Measurements from ENCODE around the gene FCAR.
"Not testable (repeated sequence)": the region's sequence is repeated elsewhere in the genome, so short reads cannot be mapped to it uniquely, and the experiment has no call there.

FCAR gene

DNA sequence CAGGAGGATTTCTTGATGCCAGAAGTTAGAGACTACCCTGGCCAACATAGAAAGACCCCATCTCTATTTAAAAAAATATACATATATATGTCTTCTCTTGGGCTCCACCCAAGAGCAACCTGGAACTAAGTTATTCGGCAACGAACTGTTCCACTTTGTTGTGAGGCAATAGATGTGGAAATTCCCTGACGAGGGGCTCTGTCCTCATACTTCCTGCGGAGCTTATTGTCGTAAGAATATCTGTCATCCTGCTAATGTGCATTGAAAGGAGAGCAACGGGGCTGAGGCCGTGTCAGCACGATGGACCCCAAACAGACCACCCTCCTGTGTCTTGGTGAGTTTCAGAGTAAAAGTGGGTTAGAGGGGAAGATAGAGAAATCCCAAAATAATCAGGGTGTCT, at the start of gene FCAR:
FCAR (plus strand) TSS at position 246 of the 400 bp plus-strand sequence; CDS start at position 301, 55 bp downstream.
- Mint-ChIP-seq H3K9me3 (peaks cover 4% of the 10 kb centered on the region), H3K27me3 (peaks cover 9% of the 10 kb centered on the region), H3K4me3 (no peak within 1 kb of the TSS), H3K4me1 (ENCODE audit: low read depth) (no peaks in the 10 kb centered on the region), H3K27ac (no peak within 1 kb of the TSS), H3K36me3 (ENCODE audit: low read depth) (no peaks in the 10 kb centered on the region)
- DNase-seq = no peak

- H3K27me3 Mint-ChIP-seq = peaks cover 20% of the 10 kb centered on the region
- H3K36me3 Mint-ChIP-seq (ENCODE audit: low read depth); DNase-seq; H3K4me3 Mint-ChIP-seq; H3K9me3 Mint-ChIP-seq; H3K27ac Mint-ChIP-seq; H3K4me1 Mint-ChIP-seq (ENCODE audit: low read depth): not testable (repeated sequence)
Measured at GRCh38 chr19:54824416-54824815, 49.6 kb upstream of the FCAR start.

GRCh38 chr19:54825326-54825725, 48.7 kb upstream of the FCAR start:
- H3K27me3 Mint-ChIP-seq = peaks cover 20% of the 10 kb centered on the region
- H3K27ac Mint-ChIP-seq; H3K36me3 Mint-ChIP-seq (ENCODE audit: low read depth): not testable (repeated sequence)

GRCh38 chr19:54828064-54828463, 46.0 kb upstream of the FCAR start:
- not testable (repeated sequence) for DNase-seq; H3K27ac Mint-ChIP-seq; H3K4me1 Mint-ChIP-seq (ENCODE audit: low read depth); H3K9me3 Mint-ChIP-seq; H3K36me3 Mint-ChIP-seq (ENCODE audit: low read depth); H3K4me3 Mint-ChIP-seq
- H3K27me3 Mint-ChIP-seq = peaks cover 20% of the 10 kb centered on the region

More at GRCh38 chr19:54825326-54825725, 48.7 kb upstream of the FCAR start:
- not testable (repeated sequence) for H3K9me3 Mint-ChIP-seq; DNase-seq; H3K4me3 Mint-ChIP-seq; H3K4me1 Mint-ChIP-seq (ENCODE audit: low read depth)

GRCh38 chr19:54832496-54832895, 41.5 kb upstream of the FCAR start, which contains the start of gene KIR2DS4:
Gene KIR2DS4, plus strand, starts transcription at chr19:54832676.
- not testable (repeated sequence) for H3K4me3 Mint-ChIP-seq; H3K36me3 Mint-ChIP-seq (ENCODE audit: low read depth); H3K27ac Mint-ChIP-seq; DNase-seq; H3K9me3 Mint-ChIP-seq; H3K4me1 Mint-ChIP-seq (ENCODE audit: low read depth); H3K27me3 Mint-ChIP-seq

DNA sequence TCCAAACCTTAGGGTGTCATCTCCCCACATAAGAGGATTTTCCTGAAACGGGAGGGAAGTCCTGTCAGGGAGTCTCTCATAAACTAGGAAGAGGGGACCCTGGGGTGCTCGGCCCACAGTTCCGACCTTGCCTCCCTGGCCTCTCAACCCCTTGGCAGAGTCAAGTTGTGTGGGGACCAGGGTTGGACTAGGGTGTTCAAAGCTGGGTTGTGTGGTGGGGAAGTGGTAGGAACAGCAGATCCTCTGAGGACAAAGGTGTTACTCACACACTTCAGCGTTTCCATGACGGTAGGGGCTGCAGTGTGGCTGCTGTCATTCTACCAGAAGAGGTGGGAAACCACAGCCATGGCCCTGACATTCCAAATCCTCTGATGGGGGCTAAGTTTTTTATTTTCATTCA, 38.9 kb upstream of the FCAR start:
- H3K4me3 Mint-ChIP-seq; H3K27ac Mint-ChIP-seq; DNase-seq; H3K27me3 Mint-ChIP-seq; H3K36me3 Mint-ChIP-seq (ENCODE audit: low read depth); H3K4me1 Mint-ChIP-seq (ENCODE audit: low read depth); H3K9me3 Mint-ChIP-seq: not testable (repeated sequence)

DNA sequence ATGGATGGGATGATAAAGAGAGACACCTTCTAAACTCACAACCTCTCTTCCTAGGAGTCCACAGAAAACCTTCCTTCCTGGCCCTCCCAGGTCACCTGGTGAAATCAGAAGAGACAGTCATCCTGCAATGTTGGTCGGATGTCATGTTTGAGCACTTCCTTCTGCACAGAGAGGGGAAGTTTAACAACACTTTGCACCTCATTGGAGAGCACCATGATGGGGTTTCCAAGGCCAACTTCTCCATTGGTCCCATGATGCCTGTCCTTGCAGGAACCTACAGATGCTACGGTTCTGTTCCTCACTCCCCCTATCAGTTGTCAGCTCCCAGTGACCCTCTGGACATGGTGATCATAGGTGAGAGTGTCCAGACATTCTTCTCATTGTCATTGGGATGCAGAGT, 36.5 kb upstream of the FCAR start:
- H3K9me3 Mint-ChIP-seq; DNase-seq; H3K36me3 Mint-ChIP-seq (ENCODE audit: low read depth); H3K27me3 Mint-ChIP-seq; H3K27ac Mint-ChIP-seq; H3K4me3 Mint-ChIP-seq; H3K4me1 Mint-ChIP-seq (ENCODE audit: low read depth): not testable (repeated sequence)

DNA sequence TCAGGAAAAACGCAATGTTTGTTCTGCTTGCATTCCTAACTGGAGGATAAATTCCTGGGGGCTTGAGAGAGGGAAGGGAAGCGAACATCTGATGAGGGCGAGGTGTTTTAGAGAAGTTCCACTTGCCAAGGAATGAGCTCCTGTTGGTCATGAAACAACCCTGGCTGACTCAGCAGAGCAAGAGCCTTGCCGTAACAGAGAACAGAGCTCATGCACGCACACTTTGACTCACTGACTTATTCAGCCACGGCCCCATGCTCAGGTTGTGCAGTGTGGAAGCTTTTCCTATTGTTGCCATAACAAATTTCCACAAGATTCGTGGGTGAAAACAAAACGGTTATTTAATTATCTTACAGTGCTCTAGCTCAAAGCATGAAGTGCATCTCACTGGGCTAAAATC, 30.9 kb upstream of the FCAR start:
- H3K27me3 Mint-ChIP-seq; H3K27ac Mint-ChIP-seq; H3K4me3 Mint-ChIP-seq; H3K36me3 Mint-ChIP-seq (ENCODE audit: low read depth); DNase-seq; H3K4me1 Mint-ChIP-seq (ENCODE audit: low read depth): not testable (repeated sequence)
- H3K9me3 Mint-ChIP-seq = peaks cover 12% of the 10 kb centered on the region

GRCh38 chr19:54850061-54850640, 23.9 kb upstream of the FCAR start, which contains the start of gene KIR3DL2:
Gene KIR3DL2, plus strand, starts transcription at chr19:54850443. Its CDS starts 33 bp downstream, at chr19:54850476.
- H3K4me1 Mint-ChIP-seq (ENCODE audit: low read depth); DNase-seq; H3K36me3 Mint-ChIP-seq (ENCODE audit: low read depth); H3K27ac Mint-ChIP-seq: not testable (repeated sequence)
- Mint-ChIP-seq H3K27me3 (peaks cover 15% of the 10 kb centered on the region), H3K9me3 (peaks cover 12% of the 10 kb centered on the region), H3K4me3 (peak within 1 kb of the TSS; percentile 44)

GRCh38 chr19:54850930-54851329, 23.1 kb upstream of the FCAR start:
- Mint-ChIP-seq H3K4me1 (ENCODE audit: low read depth) (no peaks in the 10 kb centered on the region), H3K27me3 (peaks cover 18% of the 10 kb centered on the region), H3K9me3 (peaks cover 7% of the 10 kb centered on the region), H3K36me3 (ENCODE audit: low read depth) (no peaks in the 10 kb centered on the region), H3K4me3 (no peak overlapping the region), H3K27ac (no peak overlapping the region)
- DNase-seq = no peak

GRCh38 chr19:54851353-54851752, 22.7 kb upstream of the FCAR start:
- Mint-ChIP-seq H3K4me3 (no peak overlapping the region), H3K27ac (no peak overlapping the region), H3K27me3 (peaks cover 18% of the 10 kb centered on the region), H3K4me1 (ENCODE audit: low read depth) (no peaks in the 10 kb centered on the region), H3K36me3 (ENCODE audit: low read depth) (no peaks in the 10 kb centered on the region), H3K9me3 (peaks cover 6% of the 10 kb centered on the region)
- DNase-seq = no peak

DNA sequence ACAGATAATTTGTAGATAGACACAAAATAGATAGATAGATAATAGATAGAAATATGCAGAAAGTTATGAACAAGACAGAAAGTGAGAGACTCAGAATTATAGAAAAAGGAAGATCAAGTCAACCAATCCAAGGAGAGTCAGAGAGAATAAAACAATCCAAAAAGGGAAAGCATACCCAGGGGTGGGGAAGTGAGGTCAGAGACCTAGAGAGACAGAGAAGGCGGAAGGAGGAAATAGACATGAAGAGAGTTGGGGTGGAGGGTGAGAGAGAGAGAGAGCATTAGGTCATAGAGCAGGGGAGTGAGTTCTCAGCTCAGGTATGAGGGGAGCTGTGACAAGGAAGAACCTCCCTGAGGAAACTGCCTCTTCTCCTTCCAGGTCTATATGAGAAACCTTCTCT, 18.8 kb upstream of the FCAR start:
- H3K4me3 Mint-ChIP-seq; H3K4me1 Mint-ChIP-seq (ENCODE audit: low read depth); H3K27ac Mint-ChIP-seq; H3K9me3 Mint-ChIP-seq; H3K36me3 Mint-ChIP-seq (ENCODE audit: low read depth); DNase-seq: not testable (repeated sequence)
- H3K27me3 Mint-ChIP-seq = peaks cover 26% of the 10 kb centered on the region

GRCh38 chr19:54858476-54858875, 15.6 kb upstream of the FCAR start:
- not testable (repeated sequence) for H3K36me3 Mint-ChIP-seq (ENCODE audit: low read depth); H3K27ac Mint-ChIP-seq; H3K4me3 Mint-ChIP-seq; H3K4me1 Mint-ChIP-seq (ENCODE audit: low read depth); DNase-seq; H3K9me3 Mint-ChIP-seq
- H3K27me3 Mint-ChIP-seq = peaks cover 22% of the 10 kb centered on the region

- not testable (repeated sequence) for H3K4me3 Mint-ChIP-seq; H3K27ac Mint-ChIP-seq; H3K4me1 Mint-ChIP-seq (ENCODE audit: low read depth); DNase-seq; H3K9me3 Mint-ChIP-seq; H3K36me3 Mint-ChIP-seq (ENCODE audit: low read depth)
- H3K27me3 Mint-ChIP-seq = peaks cover 22% of the 10 kb centered on the region
Measured at GRCh38 chr19:54859421-54859820, 14.6 kb upstream of the FCAR start.

DNA sequence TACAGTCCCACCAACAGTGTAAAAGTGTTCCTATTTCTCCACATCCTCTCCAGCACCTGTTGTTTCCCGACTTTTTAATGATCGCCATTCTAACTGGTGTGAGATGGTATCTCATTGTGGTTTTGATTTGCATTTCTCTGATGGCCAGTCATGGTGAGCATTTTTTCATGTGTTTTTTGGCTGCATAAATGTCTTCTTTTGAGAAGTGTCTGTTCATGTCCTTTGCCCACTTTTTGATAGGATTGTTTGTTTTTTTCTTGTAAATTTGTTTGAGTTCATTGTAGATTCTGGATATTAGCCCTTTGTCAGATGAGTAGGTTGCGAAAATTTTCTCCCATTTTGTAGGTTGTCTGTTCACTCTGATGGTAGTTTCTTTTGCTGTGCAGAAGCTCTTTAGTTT, 10.6 kb upstream of the FCAR start:
- H3K9me3 Mint-ChIP-seq; H3K27ac Mint-ChIP-seq; H3K4me3 Mint-ChIP-seq; H3K36me3 Mint-ChIP-seq (ENCODE audit: low read depth); DNase-seq; H3K4me1 Mint-ChIP-seq (ENCODE audit: low read depth): not testable (repeated sequence)
- H3K27me3 Mint-ChIP-seq = peaks cover 32% of the 10 kb centered on the region

DNA sequence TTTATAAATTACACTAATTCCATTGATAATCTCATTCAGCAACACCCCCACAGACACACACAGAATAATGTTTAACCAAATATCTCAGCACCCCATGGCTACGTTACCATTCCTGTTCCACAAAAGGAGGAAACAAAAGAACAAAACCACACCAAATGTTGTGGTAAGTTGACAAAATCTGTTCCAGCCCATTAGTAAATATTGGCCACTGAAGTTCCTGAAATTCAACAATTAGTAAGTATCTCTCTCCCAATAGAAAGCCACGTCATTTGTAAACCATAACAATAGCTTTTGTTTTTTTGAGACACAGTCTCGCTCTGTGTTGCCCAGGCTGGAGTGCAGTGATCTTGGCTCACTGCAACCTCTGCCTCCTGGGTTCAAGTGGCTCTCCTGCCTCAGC, 2.3 kb upstream of the FCAR start:
- Mint-ChIP-seq H3K36me3 (ENCODE audit: low read depth) (no peaks in the 10 kb centered on the region), H3K27me3 (peaks cover 17% of the 10 kb centered on the region), H3K4me3 (no peak overlapping the region), H3K9me3 (peaks cover 8% of the 10 kb centered on the region), H3K27ac (no peak overlapping the region), H3K4me1 (ENCODE audit: low read depth) (no peaks in the 10 kb centered on the region)
- DNase-seq = no peak

All from activated T-cell treated with anti-CD3 and anti-CD28 coated beads, Interleukin-2, amount 50 U/mL, for 24 hours (primary cell).